NCI-H2227 (cell line): ENCODE data around the gene TPI1.

Experiments used
- DNase-seq: peaks from one replicate; lab custom pipeline; 2025; ENCODE audit not compliant: unreplicated experiment; lab: John Stamatoyannopoulos, UW

Gene TPI1

DNA sequence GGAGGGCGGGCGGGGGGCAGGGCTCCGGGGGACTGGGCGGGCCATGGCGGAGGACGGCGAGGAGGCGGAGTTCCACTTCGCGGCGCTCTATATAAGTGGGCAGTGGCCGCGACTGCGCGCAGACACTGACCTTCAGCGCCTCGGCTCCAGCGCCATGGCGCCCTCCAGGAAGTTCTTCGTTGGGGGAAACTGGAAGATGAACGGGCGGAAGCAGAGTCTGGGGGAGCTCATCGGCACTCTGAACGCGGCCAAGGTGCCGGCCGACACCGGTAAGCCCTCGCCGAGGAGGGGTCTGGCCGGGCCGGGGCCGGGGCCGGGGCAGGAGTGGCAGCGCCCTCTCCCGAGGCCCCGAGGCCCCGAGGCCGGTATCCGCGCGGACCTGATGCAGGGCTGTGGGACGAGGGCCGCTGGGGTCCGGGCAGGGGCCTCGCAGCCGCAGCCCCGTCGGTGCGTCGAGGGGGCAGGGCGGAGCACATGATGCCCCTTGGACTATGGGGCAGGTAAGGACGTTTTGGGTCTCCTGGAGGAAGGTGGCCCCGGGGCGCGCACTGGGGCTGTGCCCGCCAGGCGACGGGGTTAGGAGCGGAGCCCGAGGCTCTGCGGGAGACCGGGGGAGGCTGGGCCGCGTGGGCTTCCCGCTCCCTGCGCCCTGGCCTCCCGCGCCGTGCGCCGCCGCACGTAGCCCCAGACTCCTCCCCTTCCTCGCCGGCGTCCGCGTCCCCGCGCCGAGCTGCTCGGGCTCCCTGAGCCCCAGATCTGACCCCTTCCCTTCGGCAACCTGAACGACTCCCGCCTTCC is at the start of gene TPI1:
Gene TPI1, plus strand, starts transcription at position 119 of the 798 bp plus-strand sequence. Its CDS starts 36 bp downstream, at position 155.
- DNase-seq: peak; percentile 78

DNA sequence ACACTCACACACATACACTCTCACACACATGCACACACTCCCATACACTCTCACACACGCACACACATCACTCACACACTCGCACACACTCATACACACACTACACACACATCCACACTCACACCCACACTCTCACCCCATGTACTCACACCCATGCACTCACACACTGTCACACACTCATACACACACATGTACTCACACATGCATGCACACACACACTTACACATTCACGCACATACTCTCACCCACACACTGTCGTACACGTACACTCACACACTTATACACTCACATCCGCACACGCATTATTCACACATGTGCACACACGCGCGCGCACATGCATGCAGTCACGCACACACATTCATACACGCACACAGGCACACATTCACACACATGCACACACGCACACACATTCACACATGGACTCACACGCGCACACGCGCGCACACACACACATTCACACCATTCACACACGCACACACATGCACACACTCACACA is 49.6 kb upstream of the TPI1 start:
- DNase-seq: no peak

DNA sequence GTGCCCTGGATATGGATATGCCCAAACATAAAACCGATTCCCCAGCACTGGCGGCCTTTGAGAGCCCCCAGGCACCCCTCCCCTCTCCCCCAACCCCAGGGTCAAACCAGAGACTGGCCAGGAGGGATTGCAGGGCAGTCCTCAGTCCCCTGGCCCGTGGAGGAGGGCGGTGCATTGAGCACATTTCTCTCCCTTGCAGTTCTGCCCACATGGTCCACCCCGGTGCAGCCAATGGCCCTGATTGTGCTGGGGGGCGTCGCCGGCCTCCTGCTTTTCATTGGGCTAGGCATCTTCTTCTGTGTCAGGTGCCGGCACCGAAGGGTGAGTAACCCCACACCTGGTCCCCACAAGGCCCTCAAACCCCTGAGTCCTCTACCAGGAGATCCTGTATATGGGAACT is 49.1 kb upstream of the TPI1 start:
- no peak for DNase-seq

DNA sequence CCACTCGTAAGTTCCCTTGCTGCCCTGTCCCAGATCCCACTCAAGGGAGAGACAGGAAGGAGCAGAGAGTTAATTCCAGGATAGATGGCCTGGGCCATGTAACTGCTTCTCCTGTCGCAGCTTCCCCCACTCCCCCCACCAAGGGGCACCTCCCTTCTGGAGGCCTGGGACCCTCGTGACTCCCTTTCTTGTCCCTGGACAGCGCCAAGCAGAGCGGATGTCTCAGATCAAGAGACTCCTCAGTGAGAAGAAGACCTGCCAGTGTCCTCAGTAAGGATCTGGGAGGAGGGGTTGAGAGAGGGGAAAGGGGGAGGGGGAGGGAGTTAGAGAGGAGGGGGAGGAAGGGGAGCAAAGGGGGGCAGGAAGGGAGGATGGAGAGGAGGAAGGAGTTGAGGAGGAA is 48.7 kb upstream of the TPI1 start:
- no peak for DNase-seq

DNA sequence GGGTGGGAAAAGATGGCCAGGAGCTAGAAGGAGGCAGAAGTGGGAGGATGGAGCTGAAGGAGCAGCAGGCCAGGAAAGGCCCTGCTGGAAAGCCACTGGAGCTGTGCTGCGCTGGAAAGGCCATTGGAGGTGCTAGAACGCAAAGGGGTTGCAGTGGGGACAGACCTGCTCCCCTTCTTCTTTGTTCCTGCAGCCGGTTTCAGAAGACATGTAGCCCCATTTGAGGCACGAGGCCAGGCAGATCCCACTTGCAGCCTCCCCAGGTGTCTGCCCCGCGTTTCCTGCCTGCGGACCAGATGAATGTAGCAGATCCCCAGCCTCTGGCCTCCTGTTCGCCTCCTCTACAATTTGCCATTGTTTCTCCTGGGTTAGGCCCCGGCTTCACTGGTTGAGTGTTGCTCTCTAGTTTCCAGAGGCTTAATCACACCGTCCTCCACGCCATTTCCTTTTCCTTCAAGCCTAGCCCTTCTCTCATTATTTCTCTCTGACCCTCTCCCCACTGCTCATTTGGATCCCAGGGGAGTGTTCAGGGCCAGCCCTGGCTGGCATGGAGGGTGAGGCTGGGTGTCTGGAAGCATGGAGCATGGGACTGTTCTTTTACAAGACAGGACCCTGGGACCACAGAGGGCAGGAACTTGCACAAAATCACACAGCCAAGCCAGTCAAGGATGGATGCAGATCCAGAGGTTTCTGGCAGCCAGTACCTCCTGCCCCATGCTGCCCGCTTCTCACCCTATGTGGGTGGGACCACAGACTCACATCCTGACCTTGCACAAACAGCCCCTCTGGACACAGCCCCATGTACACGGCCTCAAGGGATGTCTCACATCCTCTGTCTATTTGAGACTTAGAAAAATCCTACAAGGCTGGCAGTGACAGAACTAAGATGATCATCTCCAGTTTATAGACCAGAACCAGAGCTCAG is 48.0 kb upstream of the TPI1 start:
- no peak for DNase-seq

DNA sequence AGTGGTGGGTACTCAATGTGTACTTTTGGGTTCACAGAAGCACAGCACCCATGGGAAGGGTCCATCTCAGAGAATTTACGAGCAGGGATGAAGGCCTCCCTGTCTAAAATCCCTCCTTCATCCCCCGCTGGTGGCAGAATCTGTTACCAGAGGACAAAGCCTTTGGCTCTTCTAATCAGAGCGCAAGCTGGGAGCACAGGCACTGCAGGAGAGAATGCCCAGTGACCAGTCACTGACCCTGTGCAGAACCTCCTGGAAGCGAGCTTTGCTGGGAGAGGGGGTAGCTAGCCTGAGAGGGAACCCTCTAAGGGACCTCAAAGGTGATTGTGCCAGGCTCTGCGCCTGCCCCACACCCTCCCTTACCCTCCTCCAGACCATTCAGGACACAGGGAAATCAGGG is 47.2 kb upstream of the TPI1 start:
- no peak for DNase-seq

DNA sequence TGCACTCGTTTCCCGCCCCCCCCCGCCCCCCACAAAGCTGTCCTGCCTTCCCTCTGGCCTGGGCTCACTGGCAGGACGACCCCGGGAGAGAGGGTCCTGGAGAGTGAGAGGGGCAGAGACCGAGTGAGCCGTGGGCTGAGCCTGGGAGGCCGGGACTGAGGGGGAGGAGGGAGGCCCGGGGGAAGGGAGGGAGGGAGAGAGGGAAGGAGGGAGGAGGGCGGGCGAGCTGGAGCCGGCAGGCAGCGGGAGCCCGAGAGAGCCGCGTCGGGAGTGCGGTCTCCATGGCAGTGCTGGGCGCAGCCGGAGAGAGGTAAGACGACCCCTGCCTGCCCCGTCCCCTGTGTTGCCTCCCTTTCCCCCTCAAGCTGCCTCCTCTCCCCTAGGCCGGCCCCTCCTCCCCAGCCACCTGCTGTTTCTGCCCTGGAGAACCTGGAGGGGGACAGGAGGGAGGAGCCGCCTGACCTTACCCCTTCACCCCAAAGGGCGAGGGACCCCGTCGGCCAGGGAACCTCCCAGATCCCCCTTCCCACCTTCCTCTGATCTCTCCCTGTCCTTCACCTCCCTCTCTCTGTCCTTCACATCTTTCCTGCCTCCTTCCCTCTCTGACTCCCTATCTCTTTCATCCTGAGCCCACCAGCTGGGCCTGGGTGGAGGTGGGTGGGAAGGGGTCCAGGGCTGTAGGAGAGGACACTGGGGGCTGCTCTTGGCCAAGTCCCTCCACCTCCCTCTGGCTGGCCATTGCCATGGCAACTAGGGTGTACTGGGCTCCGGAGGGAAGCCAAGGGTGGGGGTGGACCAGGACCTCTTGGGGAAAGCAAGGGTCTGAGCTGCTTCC is 45.5 kb upstream of the TPI1 start, which contains the start of gene GPR162:
Gene GPR162, plus strand, starts transcription at position 231 of the 835 bp plus-strand sequence. CDS start 2,078 bp downstream, outside the sequence.
- peak; percentile 75 for DNase-seq

DNA sequence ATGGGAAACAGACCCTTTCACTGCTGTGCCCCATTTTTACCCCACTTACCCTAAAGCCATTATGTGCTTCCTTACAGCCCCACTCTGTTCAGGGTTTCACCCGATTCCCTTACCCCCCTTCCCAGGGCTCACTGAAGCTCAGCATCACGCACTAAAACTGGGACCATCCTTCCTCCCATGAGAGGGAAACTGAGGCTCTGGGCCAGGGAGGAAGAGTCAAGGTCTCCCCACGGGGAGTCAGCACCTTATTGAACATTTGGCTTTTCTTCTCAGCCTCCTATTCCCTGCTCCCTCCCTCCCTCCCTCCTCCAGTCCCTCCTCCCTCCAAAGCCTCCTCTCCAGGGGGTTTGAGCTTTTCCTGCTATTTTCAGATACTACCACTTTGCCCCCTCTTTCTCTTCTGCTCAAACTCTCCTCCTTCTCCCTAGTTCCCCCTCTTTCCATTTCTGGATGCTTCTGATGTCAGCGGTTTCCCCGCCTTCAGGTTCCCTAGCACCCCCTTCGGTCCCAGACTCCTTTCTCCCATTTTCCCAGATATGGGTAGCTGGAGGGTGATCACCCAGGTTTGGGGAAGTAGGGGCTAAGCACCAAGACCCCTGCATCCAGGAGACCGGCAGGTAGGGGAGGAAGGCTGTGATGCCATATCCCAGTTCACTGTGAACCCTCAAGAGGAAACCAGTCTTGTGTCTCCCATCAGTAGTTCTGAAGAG is 44.8 kb upstream of the TPI1 start:
- no peak for DNase-seq

DNA sequence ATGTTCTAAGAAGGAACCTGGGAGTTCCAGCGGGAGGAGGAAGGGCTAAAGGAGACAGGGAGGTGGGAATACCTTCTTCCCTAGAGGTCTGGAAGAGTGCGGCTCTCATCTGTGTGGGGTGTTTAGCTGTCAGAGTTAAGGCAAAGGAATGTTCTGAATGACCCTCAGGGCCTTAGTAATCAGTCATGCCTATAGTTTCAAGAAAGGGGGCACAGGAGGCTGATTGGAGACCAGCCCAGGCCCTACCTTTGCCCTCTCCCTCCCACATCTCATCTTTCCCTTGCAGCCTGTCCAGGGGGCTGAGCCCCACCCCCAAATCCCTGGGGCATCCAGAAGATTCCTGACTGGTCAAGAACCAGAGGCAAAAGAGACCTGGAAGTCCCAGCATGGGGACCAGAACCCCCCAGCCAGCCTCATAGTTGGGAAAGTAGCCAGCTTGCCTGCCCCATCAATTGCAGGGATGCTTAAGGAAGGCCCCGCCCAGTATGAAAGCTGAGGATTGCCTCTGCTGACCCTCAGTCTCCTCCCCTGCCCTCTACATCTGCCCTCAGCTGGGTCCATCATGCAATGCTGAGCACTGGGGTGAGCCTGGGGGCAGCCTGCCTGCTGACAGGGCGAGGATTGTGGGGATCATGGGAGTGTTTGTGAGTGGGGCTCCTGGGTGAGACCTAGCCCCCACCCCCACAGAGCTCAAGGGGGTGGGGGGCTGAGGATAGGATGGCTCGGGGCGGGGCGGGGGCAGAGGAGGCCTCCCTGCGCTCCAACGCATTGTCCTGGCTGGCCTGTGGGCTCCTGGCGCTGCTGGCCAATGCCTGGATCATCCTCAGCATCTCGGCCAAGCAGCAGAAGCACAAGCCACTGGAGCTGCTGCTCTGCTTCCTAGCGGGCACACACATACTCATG is 43.9 kb upstream of the TPI1 start:
- no peak for DNase-seq

DNA sequence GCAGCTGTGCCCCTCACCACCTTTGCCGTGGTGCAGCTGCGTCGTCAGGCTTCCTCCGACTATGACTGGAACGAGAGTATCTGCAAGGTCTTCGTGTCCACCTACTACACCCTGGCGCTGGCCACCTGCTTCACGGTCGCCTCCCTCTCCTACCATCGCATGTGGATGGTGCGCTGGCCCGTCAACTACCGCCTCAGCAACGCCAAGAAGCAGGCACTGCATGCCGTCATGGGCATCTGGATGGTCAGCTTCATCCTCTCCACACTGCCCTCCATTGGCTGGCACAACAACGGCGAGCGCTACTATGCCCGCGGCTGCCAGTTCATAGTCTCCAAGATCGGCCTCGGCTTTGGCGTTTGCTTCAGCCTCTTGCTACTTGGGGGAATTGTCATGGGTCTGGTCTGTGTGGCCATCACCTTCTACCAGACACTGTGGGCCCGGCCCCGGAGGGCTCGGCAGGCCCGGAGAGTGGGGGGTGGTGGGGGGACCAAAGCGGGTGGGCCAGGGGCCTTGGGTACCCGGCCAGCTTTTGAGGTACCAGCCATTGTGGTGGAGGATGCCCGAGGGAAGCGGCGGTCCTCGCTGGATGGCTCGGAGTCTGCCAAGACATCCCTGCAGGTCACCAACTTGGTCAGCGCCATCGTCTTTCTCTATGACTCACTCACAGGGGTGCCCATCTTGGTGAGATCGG is 43.1 kb upstream of the TPI1 start:
- DNase-seq: no peak

DNA sequence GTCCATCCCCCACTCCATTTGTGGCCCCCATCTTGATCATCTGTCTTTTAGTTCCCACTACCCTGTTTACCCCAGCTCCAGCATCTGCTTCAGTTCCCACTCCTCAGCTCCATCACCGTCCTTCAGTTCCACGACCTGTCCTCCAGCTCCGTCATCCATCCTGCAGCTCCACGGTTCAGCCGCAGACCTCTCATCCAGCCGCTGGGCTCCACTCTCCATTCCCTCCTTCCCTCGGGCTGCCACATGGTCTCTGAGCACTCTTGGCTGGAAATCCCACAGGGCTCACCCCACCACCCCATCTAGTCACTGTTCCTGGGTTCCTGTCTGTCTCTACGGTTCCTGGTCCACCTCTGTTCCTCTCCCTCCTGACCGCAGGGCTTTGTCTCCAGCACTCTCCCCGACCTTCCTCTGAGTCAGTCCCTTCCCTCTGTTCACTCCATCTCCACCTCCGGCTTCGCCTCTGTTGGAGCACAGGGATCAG is 42.4 kb upstream of the TPI1 start:
- DNase-seq: no peak

DNA sequence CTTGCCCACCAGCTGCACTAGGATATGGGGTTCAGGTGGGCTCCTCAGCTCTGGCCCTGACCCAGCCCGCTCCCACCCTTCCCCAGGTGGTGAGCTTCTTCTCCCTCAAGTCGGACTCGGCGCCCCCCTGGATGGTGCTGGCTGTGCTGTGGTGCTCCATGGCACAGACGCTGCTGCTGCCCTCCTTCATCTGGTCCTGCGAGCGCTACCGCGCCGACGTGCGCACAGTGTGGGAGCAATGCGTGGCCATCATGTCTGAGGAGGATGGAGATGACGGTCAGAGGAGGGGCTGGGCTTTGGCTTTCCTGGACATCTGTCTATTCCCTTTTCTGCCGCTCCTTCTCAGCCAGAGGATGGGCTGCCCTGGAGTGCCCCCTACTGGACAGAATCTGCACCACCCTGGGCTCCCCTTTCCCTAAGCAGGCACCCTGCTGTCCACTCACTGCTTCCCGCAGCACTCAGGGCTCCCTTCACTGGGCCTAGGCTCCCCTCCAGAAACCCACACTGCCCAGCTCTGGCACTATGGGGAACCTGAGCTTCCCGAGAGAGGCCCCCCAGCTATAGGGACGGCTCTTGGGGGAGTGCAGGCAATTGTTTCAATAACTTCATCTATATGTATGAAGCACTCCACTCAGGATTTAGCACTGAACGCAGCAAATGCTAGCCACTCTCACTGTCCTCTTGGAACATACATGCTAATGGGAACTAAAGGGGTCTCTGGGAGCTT is 41.8 kb upstream of the TPI1 start:
- peak; percentile 82 for DNase-seq

DNA sequence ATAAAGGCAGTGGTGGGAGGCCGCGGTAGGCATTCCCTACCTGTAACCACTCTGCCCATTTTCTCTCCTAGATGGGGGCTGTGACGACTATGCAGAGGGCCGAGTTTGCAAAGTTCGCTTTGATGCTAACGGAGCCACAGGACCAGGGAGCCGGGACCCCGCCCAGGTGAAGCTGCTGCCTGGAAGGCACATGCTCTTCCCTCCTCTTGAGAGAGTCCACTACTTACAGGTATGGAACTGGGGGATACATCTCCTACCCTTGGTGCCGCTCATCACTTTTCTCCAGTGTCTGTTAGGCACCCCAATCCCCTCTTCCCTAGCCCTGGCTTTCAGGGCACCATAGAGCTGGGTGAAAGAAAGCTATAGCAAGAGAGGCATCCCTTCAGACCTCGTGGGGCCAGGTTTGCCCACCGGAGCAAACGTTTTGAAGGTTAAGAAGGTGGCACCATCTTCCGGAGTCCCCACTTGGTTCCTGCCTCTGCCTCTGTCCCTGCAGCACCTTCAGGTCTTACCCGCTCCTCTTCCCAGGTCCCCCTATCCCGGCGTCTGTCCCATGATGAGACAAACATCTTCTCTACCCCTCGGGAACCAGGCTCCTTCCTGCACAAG is 41.1 kb upstream of the TPI1 start:
- no peak for DNase-seq

DNA sequence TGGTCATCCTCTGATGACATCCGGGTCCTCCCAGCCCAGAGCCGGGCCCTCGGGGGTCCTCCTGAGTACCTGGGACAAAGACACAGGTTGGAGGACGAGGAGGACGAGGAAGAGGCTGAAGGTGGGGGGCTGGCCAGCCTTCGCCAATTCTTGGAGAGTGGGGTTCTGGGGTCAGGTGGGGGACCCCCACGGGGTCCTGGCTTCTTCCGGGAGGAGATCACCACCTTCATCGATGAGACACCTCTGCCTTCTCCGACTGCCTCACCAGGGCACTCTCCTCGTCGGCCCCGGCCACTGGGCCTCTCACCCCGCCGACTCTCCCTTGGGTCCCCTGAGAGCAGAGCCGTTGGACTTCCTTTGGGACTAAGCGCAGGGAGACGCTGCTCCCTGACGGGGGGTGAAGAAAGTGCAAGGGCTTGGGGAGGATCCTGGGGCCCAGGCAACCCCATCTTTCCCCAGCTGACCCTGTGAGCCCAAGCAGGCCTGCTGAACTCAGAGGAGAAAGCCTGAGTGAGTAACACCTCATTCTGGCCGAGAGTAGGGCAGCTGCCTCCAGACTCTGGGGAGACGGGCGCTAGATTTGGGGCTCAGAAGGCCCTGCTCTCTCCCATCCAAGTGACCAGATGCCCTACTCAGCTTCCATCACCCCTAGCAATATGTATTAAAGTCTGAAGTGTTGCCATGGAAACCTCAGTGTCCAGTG is 40.4 kb upstream of the TPI1 start:
- DNase-seq: no peak

DNA sequence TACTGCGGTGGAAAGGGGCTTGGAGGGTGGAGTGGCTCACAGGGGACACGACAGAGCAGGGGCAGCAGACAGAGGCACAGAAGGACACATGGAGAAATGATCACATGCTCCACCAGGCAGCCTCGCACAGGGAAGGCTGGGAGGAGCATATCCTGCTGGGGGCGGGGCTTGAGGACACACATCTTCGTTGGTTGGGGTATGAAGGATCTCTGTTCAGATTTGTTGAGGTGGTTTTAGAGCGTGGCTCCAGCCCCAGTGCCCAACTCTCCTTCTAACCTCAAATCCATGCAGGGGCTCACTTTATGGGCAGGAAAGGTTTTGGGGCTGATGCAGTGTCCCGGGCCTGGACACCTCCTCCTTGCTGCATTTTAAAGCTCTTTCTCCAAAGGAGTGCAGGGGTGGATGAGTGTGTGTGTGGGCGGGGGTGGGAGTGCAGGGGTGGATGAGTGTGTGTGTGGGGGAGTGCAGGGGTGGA is 39.9 kb upstream of the TPI1 start:
- DNase-seq: peak; percentile 87

DNA sequence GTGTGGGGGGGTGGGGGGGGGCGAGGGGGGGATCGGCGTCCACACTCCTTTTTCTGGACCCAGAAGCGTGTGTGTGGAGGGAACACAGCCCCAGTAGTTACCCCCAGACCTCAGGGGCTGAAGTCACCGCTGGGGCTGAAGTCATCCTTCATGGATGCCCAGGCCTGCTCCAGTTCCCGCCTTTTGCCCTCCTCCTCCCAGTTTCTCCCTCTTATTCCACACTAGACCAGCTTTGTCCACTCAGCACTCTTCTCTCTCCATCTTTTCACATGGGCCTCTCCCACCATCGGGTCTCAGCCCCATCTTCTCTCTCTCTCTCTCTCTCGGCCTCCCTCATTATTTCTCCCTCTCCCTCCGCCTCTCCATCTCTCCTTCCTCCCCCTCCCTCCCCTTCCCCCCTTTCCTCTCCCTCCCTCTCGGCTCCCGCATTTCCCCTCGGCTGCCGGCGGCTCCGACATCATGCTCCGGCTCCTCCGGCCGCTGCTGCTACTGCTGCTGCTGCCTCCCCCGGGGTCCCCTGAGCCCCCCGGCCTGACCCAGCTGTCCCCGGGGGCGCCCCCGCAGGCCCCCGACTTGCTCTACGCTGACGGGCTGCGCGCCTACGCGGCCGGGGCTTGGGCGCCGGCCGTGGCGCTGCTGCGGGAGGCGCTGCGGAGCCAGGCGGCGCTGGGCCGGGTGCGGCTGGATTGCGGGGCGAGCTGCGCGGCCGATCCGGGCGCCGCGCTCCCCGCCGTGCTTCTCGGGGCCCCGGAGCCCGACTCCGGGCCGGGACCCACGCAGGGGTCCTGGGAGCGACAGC is 39.1 kb upstream of the TPI1 start, which contains the start of gene P3H3:
Gene P3H3, plus strand, starts transcription at position 426 of the 799 bp plus-strand sequence. Its CDS starts 34 bp downstream, at position 460.
- peak; percentile 41 for DNase-seq
